Measurements from ENCODE around the gene SLC13A5. TPM values are rescaled to one million over a fixed set of nuclear protein-coding genes. Genes with fewer than 3 reads are reported as not detected.

Gene SLC13A5
- total RNA-seq, 1 donor from 2014 or later: not detected

DNA sequence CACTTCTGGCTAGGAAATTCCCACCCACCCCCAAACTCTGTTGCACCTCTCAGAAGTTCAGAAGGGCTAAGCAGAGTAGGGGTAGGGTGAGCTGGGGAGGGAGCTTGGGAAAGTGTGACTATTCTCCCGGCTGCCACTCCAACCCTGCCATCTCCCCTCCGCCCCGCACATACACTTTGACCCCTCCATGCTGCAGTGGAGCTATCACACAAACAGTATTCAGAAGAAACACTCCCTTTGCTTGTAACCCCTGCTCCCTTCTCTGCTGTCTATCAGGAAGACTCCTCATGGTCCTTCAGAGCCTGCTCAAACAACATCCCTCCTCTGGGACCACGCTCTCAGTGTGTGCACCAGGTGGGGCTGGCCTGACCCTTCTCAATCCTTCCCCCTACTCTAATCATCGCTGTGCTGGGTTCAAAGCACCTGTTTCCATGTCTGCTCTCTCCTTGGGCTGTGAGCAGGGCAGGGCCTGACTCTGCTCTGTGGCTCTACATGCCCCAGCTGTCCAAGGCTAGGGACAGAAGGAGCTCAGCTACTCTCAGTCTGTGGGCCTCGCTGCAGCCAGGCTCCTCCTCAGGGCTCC, 8.6 kb downstream of the SLC13A5 start:
- no peaks in the 10 kb centered on the region for H3K36me3 ChIP-seq
- H3K9me3 ChIP-seq (replicated peaks): no peaks in the 10 kb centered on the region
- TF ChIP-seq, protein P1, sequence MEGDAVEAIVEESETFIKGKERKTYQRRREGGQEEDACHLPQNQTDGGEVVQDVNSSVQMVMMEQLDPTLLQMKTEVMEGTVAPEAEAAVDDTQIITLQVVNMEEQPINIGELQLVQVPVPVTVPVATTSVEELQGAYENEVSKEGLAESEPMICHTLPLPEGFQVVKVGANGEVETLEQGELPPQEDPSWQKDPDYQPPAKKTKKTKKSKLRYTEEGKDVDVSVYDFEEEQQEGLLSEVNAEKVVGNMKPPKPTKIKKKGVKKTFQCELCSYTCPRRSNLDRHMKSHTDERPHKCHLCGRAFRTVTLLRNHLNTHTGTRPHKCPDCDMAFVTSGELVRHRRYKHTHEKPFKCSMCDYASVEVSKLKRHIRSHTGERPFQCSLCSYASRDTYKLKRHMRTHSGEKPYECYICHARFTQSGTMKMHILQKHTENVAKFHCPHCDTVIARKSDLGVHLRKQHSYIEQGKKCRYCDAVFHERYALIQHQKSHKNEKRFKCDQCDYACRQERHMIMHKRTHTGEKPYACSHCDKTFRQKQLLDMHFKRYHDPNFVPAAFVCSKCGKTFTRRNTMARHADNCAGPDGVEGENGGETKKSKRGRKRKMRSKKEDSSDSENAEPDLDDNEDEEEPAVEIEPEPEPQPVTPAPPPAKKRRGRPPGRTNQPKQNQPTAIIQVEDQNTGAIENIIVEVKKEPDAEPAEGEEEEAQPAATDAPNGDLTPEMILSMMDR (IDR thresholded peaks at IDR 0.05; ENCODE audit: borderline replicate concordance): no peak
- H3K4me3 ChIP-seq: no peak overlapping the region
- H3K27ac ChIP-seq (replicated peaks): no peak overlapping the region
- intact Hi-C loops (cut with micrococcal nuclease): no loop called here
- no peak for DNase-seq
- no peaks in the 10 kb centered on the region for H3K4me1 ChIP-seq
- H3K27me3 ChIP-seq (ENCODE audit: low read depth): peaks cover 79% of the 10 kb centered on the region

DNA sequence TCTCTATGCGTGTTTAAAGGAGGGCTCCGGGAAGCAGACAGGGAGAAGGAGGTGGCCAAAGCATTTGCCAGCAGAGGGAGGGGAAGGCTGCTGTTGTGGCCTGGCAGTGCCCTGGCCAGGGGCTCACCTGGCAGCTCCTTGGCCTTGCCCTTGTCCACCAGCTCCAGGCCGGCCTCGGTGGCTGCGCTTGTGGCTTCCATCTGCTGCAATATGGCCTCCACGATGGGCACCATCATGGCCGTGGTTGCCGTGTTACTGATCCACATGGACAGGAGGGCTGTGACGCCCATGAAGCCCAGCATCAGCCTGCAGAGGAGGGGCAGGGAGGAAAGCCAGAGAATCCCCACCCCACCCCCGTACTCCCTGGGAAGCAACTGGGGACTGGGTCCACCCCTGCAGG, 9.4 kb downstream of the SLC13A5 start:
- peaks cover 70% of the 10 kb centered on the region for H3K27me3 ChIP-seq (ENCODE audit: low read depth)

DNA sequence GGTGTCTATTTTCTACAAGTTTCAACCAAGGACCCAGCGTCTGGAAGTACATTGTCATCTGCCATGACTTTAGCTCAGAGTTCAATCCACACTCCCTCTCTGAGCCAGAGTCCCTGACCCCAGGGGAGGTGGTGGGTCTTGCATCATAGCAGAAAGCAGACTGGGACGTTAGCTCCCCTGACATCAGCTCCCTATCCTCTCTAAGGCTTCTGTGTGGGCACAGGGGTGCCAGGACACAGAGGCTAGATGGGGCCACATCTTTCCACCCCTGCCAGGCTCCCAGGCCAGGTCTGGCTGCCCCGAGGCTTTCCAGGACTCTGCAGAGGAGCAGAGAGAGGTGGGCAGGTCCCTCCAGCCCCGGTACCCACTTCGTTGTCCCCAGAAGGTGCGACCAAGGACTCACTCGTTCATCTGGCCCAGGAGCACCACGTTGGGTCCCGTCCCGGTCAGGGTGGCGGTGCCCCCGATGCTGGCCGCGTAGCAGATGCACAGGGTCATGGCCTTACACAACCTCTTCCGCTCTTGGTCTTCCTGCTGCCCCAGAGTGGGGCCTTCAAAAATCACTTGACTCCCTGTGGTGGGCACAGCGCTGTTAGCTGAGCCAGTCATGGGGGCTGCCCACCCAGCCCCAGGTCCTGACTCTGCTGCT, 10.5 kb downstream of the SLC13A5 start:
- no peak for DNase-seq
- TF ChIP-seq, protein P1 (IDR thresholded peaks at IDR 0.05; ENCODE audit: borderline replicate concordance): no peak
- H3K27me3 ChIP-seq (ENCODE audit: low read depth): peaks cover 60% of the 10 kb centered on the region
- intact Hi-C loops (cut with micrococcal nuclease): no loop called here
- H3K27ac ChIP-seq (replicated peaks): no peak overlapping the region
- H3K9me3 ChIP-seq (replicated peaks): no peaks in the 10 kb centered on the region
- no peak overlapping the region for H3K4me3 ChIP-seq
- H3K36me3 ChIP-seq: no peaks in the 10 kb centered on the region
- H3K4me1 ChIP-seq: no peaks in the 10 kb centered on the region

More for the DNA sequence above, 9.4 kb downstream of the SLC13A5 start:
- Histone ChIP-seq H3K4me3 (no peak overlapping the region), H3K27ac (replicated peaks) (no peak overlapping the region), H3K36me3 (no peaks in the 10 kb centered on the region), H3K9me3 (replicated peaks) (no peaks in the 10 kb centered on the region), H3K4me1 (no peaks in the 10 kb centered on the region)
- TF ChIP-seq, protein P1 (IDR thresholded peaks at IDR 0.05; ENCODE audit: borderline replicate concordance): no peak
- intact Hi-C loops (cut with micrococcal nuclease): no loop called here
- DNase-seq: no peak

DNA sequence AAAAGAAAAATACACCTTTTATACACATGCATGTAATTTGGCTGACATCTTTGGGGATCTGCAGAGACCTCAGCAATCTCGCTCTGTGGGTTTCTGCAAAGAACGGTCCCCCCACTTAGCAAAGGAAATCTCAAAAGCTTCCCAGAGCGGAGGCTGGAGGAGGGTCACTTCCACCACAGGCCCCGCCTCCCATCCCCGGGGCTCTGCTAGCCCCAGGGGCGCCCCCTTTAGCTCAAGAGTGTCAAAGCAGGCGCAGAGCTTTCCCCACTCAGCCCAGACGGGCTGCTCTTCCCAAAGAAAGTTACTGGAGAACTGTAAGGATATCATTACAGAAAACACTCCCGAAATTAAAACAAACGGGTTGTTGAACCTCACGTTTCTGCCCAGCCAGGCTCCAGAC, 11.4 kb downstream of the SLC13A5 start:
- no peak overlapping the region for H3K27ac ChIP-seq (replicated peaks)
- H3K4me1 ChIP-seq: no peaks in the 10 kb centered on the region
- TF ChIP-seq, protein P1 (IDR thresholded peaks at IDR 0.05; ENCODE audit: borderline replicate concordance): peak; percentile 33
- DNase-seq: no peak
- H3K36me3 ChIP-seq: no peaks in the 10 kb centered on the region
- intact Hi-C loops (cut with micrococcal nuclease): no loop called here
- no peaks in the 10 kb centered on the region for H3K9me3 ChIP-seq (replicated peaks)
- H3K27me3 ChIP-seq (ENCODE audit: low read depth): peaks cover 50% of the 10 kb centered on the region
- no peak overlapping the region for H3K4me3 ChIP-seq

- TF ChIP-seq, protein P1 (IDR thresholded peaks at IDR 0.05; ENCODE audit: borderline replicate concordance): no peak
- intact Hi-C loops (cut with micrococcal nuclease): no loop called here
- H3K27me3 ChIP-seq (ENCODE audit: low read depth): peaks cover 47% of the 10 kb centered on the region
- no peak overlapping the region for H3K4me3 ChIP-seq
- no peaks in the 10 kb centered on the region for H3K4me1 ChIP-seq
- H3K9me3 ChIP-seq (replicated peaks): no peaks in the 10 kb centered on the region
- no peak overlapping the region for H3K27ac ChIP-seq (replicated peaks)
- H3K36me3 ChIP-seq: no peaks in the 10 kb centered on the region
- DNase-seq: no peak
Observed at GRCh38 chr17:6700948-6701307, 12.2 kb downstream of the SLC13A5 start.
